Neural progenitor cell (in vitro differentiated cells): ENCODE measurements around the gene SEZ6L. TPM values are rescaled to one million over a fixed set of nuclear protein-coding genes. Genes with fewer than 3 reads are reported as not detected.

Source experiments
- DNase-seq: peaks from one replicate; pipeline ENCODE4 v3.0.0-alpha.2; 2016; ENCODE audit warnings: low spot score
- H2AFZ ChIP-seq: fragments of 200-600 bp; sonication (generic); replicated peaks from 2 replicates; pipeline ENCODE4 v1.6.1; 2016; ENCODE audit warnings: antibody characterized with exemption
- H3F3A ChIP-seq: fragments of 200-600 bp; sonication (generic); 2 replicates; pipeline ENCODE4 v1.6.1; 2016; ENCODE audit warnings: antibody characterized with exemption, low read depth
- H3K27ac ChIP-seq: fragments of 200-600 bp; sonication (generic); 2 replicates; pipeline ENCODE4 v1.5.1; 2016; ENCODE audit warnings: mild to moderate bottlenecking
- H3K27me3 ChIP-seq: fragments of 200-600 bp; sonication (generic); 2 replicates; pipeline ENCODE4 v1.6.1; 2016; ENCODE audit warnings: mild to moderate bottlenecking, moderate library complexity
- H3K36me3 ChIP-seq: fragments of 200-600 bp; sonication (generic); 2 replicates; pipeline ENCODE4 v1.5.1; 2016
- H3K4me1 ChIP-seq: fragments of 200-600 bp; sonication (generic); 2 replicates; pipeline ENCODE4 v1.6.1; 2016; ENCODE audit warnings: mixed run types
- H3K4me2 ChIP-seq: fragments of 200-600 bp; sonication (generic); 2 replicates; pipeline ENCODE4 v1.6.1; 2016
- H3K4me3 ChIP-seq: fragments of 200-600 bp; sonication (generic); 2 replicates; pipeline ENCODE4 v1.5.1; 2016
- H3K79me2 ChIP-seq: fragments of 200-600 bp; sonication (generic); 2 replicates; pipeline ENCODE4 v1.6.1; 2016; ENCODE audit warnings: low read depth
- H3K9ac ChIP-seq: fragments of 200-600 bp; sonication (generic); 2 replicates; pipeline ENCODE4 v1.6.1; 2016
- H3K9me3 ChIP-seq: fragments of 200-600 bp; sonication (generic); 2 replicates; pipeline ENCODE4 v1.5.1; 2016; ENCODE audit warnings: low read depth
- H4K20me1 ChIP-seq: fragments of 200-600 bp; sonication (generic); 2 replicates; pipeline ENCODE4 v1.6.1; 2016; ENCODE audit warnings: low read depth
- H3K27ac Mint-ChIP-seq: 3 replicates; pipeline ENCODE4 v1.8.0; 2021; ENCODE audit warnings: mixed read lengths
- H3K27me3 Mint-ChIP-seq: 2 replicates; pipeline ENCODE4 v1.8.0; 2022; ENCODE audit warnings: low read depth, mild to moderate bottlenecking, inconsistent platforms, moderate library complexity, mixed read lengths; ENCODE audit not compliant: insufficient read depth
- H3K36me3 Mint-ChIP-seq: 3 replicates; pipeline ENCODE4 v1.8.0; 2021; ENCODE audit warnings: mixed read lengths
- H3K4me1 Mint-ChIP-seq: 3 replicates; pipeline ENCODE4 v1.8.0; 2021; ENCODE audit warnings: mixed read lengths
- H3K4me3 Mint-ChIP-seq: 3 replicates; pipeline ENCODE4 v1.8.0; 2021; ENCODE audit warnings: mild to moderate bottlenecking, moderate library complexity, mixed read lengths
- H3K9me3 Mint-ChIP-seq: 3 replicates; pipeline ENCODE4 v1.8.0; 2020; ENCODE audit warnings: mixed read lengths
- CTCF ChIP-seq: fragments of 200-600 bp; sonication (generic); IDR thresholded peaks from 2 replicates; pipeline ENCODE4 v1.5.1; 2017; ENCODE audit warnings: antibody characterized with exemption, mild to moderate bottlenecking
- EZH2 ChIP-seq: fragments of 200-600 bp; sonication (generic); IDR thresholded peaks from 2 replicates; pipeline ENCODE4 v1.6.1; 2017; ENCODE audit warnings: antibody characterized with exemption, mild to moderate bottlenecking, moderate library complexity
- EZH2phosphoT487 ChIP-seq: fragments of 200-600 bp; sonication (generic); IDR thresholded peaks from 2 replicates; pipeline ENCODE4 v1.6.1; 2017; ENCODE audit warnings: antibody characterized with exemption
- total RNA-seq: library from RNA; depleted of rRNA; stranded (reverse); fragments of >200 nt; gene quantifications from 2 replicates; pipeline ENCODE4 v1.2.3, GENCODE V29; 2015; ENCODE audit warnings: low replicate concordance

Gene SEZ6L
- total RNA-seq, 1 donor from 2014 or later, result 0.22 TPM

DNA sequence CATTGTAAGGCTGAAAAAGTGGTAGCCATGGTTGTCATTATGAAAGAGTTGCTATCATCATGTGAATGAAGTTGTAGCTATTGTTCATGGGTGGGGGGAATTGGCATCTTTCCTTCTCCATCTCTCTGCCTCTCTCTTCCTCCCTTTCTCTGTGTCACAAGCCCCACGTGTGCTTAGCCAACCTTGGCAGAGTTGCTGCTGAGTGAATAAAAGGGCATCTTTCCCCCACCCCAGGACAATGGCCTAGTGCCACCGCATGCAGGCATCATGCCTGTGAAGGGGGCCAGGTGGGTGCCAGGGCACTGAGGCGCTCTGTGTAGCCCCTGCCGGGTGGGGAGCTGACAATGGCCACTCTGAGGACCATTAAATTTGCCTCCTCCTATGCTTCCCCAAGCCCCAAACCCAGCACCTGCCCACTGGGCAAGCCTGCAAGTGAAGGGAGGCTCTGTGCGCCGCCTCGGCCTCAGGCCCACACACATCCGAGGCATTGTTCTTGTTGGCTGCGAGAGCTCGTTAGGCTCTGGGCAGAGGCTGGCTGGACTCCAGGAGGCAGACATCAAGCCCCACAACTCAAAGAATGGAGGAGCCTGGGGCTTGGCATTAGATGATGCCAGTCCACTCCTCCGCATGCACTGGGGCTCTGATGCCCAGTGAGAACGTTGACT, 103.9 kb downstream of the SEZ6L start:
- Mint-ChIP-seq H3K4me3 (no peak overlapping the region), H3K9me3 (no peaks in the 10 kb centered on the region), H3K27ac (no peak overlapping the region), H3K4me1 (peaks cover 10% of the 10 kb centered on the region), H3K36me3 (no peaks in the 10 kb centered on the region), H3K27me3 (peaks cover 2% of the 10 kb centered on the region)
- no peaks in the 10 kb centered on the region for H3F3A ChIP-seq
- no peaks in the 10 kb centered on the region for H3K4me1 ChIP-seq
- H3K4me3 ChIP-seq, result no peak overlapping the region
- no peak overlapping the region for H3K27ac ChIP-seq
- no peak overlapping the region for H3K9ac ChIP-seq
- no peaks in the 10 kb centered on the region for H3K9me3 ChIP-seq
- no peak overlapping the region for H2AFZ ChIP-seq
- no peaks in the 10 kb centered on the region for H4K20me1 ChIP-seq
- peaks cover 35% of the 10 kb centered on the region for H3K27me3 ChIP-seq
- TF ChIP-seq EZH2phosphoT487 (no peak), EZH2 (no peak), CTCF (no peak)
- H3K36me3 ChIP-seq, result no peaks in the 10 kb centered on the region
- no peak for DNase-seq
- H3K4me2 ChIP-seq, result no peak overlapping the region
- H3K79me2 ChIP-seq, result no peaks in the 10 kb centered on the region

- peak overlapping the region; percentile 5 for H3K27ac Mint-ChIP-seq
- H3K27ac ChIP-seq, result no peak overlapping the region
- no peaks in the 10 kb centered on the region for H4K20me1 ChIP-seq
- no peaks in the 10 kb centered on the region for H3K9me3 Mint-ChIP-seq
- H3F3A ChIP-seq, result no peaks in the 10 kb centered on the region
- no peak for TF ChIP-seq EZH2phosphoT487
- TF ChIP-seq CTCF, result no peak
- no peak for TF ChIP-seq EZH2
- peaks cover 9% of the 10 kb centered on the region for H3K4me1 Mint-ChIP-seq
- no peak overlapping the region for H3K9ac ChIP-seq
- no peak overlapping the region for H3K4me2 ChIP-seq
- no peak overlapping the region for H3K4me3 ChIP-seq
- no peaks in the 10 kb centered on the region for H3K36me3 Mint-ChIP-seq
- H3K27me3 ChIP-seq, result peaks cover 11% of the 10 kb centered on the region
- peaks cover 2% of the 10 kb centered on the region for H3K27me3 Mint-ChIP-seq
- no peaks in the 10 kb centered on the region for H3K9me3 ChIP-seq
- no peak overlapping the region for H2AFZ ChIP-seq
- H3K4me3 Mint-ChIP-seq, result no peak overlapping the region
- no peaks in the 10 kb centered on the region for H3K36me3 ChIP-seq
- DNase-seq, result no peak
- H3K4me1 ChIP-seq, result no peaks in the 10 kb centered on the region
- no peaks in the 10 kb centered on the region for H3K79me2 ChIP-seq
Measured at GRCh38 chr22:26276529-26277160, 107.4 kb downstream of the SEZ6L start.

DNA sequence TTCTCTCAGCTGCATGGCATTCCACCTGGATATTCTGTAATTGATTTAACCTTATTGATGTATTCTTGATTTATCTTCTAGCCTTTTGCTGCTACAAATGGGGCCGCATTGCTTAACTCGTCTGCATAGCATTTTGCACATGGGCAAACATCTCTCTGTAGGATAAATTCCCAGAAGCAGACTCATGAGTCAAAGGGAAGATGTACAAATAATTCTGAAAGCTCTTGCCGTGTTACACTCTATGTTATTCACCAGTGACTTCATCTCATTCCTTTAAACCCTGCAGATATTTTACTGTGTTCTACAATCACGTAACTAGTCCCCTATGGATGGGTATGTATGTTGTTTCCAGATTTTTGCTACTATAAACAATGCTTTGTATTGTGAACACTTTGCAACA, 112.7 kb downstream of the SEZ6L start:
- no peak overlapping the region for H3K4me3 Mint-ChIP-seq
- Histone ChIP-seq H3K27me3 (peaks cover 3% of the 10 kb centered on the region), H3K36me3 (no peaks in the 10 kb centered on the region), H3K4me3 (no peak overlapping the region), H4K20me1 (no peaks in the 10 kb centered on the region), H3K27ac (no peak overlapping the region), H3K4me2 (no peak overlapping the region), H3K4me1 (no peaks in the 10 kb centered on the region), H3K9me3 (no peaks in the 10 kb centered on the region), H3K9ac (no peak overlapping the region), H3K79me2 (no peaks in the 10 kb centered on the region), H3F3A (no peaks in the 10 kb centered on the region), H2AFZ (no peak overlapping the region)
- no peak for TF ChIP-seq CTCF
- no peak for TF ChIP-seq EZH2
- TF ChIP-seq EZH2phosphoT487, result no peak
- no peak overlapping the region for H3K27ac Mint-ChIP-seq
- H3K4me1 Mint-ChIP-seq, result no peaks in the 10 kb centered on the region
- no peaks in the 10 kb centered on the region for H3K36me3 Mint-ChIP-seq
- H3K27me3 Mint-ChIP-seq, result peaks cover 3% of the 10 kb centered on the region
- no peaks in the 10 kb centered on the region for H3K9me3 Mint-ChIP-seq
- no peak for DNase-seq
